Tibial nerve (tissue), 4 donors: ENCODE measurements around the gene CD200R1L. TPM values are rescaled to one million over a fixed set of nuclear protein-coding genes. Genes with fewer than 3 reads are reported as not detected.

Source experiments
- DNase-seq, 2 donors: peaks; one replicate each; pipeline ENCODE4 v3.0.0-alpha.2; 2019; ENCODE audit warnings: low spot score in 2 of 2
- H3K27ac ChIP-seq, 4 donors: fragments of 200-600 bp; sonication (generic) in 3 of 4; one replicate each; pipeline ENCODE4 v1.5.1; 2017 to 2019; ENCODE audit warnings: mild to moderate bottlenecking in 1 of 4
- H3K27me3 ChIP-seq, 2 donors: fragments of 200-600 bp; sonication (generic) in 1 of 2; one replicate each; pipeline versions ENCODE4 v1.5.1 to v1.6.0; 2017 to 2019
- H3K36me3 ChIP-seq, 3 donors: fragments of 200-600 bp; sonication (generic); one replicate each; pipeline ENCODE4 v1.5.1; 2018 to 2019
- H3K4me1 ChIP-seq, 4 donors: fragments of 200-600 bp; sonication (generic) in 3 of 4; one replicate each; pipeline ENCODE4 v1.5.1; 2017 to 2019
- H3K4me3 ChIP-seq, 4 donors: fragments of 200-600 bp; sonication (generic) in 3 of 4; one replicate each; pipeline ENCODE4 v1.5.1; 2017 to 2019; ENCODE audit warnings: mild to moderate bottlenecking in 1 of 4, moderate library complexity in 1 of 4
- H3K9me3 ChIP-seq, 4 donors: fragments of 200-600 bp; sonication (generic) in 3 of 4; one replicate each; pipeline ENCODE4 v1.5.1; 2017 to 2019
- EP300 ChIP-seq, 2 donors: sonication (generic); formaldehyde crosslinking; IDR thresholded peaks; one replicate each; pipeline ENCODE4 v1.6.1; 2017; ENCODE audit warnings: antibody characterized with exemption in 2 of 2, mild to moderate bottlenecking in 1 of 2
- POLR2A ChIP-seq, 2 donors: fragments of 450-650 bp; IDR thresholded peaks; one replicate each; pipeline ENCODE4 v1.6.1; 2017; ENCODE audit warnings: antibody characterized with exemption in 2 of 2, mild to moderate bottlenecking in 2 of 2, moderate library complexity in 2 of 2
- WGBS, 2 donors: methylation state at CpG; one replicate each; pipeline ENCODE4 v1.1.5; 2018; 5-methylcytosine and 5-hydroxymethylcytosine counted together
- total RNA-seq, 4 donors: library from RNA; depleted of rRNA; stranded (reverse); fragments of >200 nt; gene quantifications; one replicate each; pipeline ENCODE4 v1.1.0, GENCODE V29; 2016
- TF ChIP-seq, protein P1 (sequence below), 5 experiments: fragments of 200-600 bp in 3 of 5; fragments of 450-650 bp in 2 of 5; sonication (generic) in 3 of 5; IDR thresholded peaks; one replicate each; pipeline ENCODE4 v1.5.1; 2016 to 2019; ENCODE audit warnings: antibody characterized with exemption in 5 of 5, mild to moderate bottlenecking in 3 of 5, moderate library complexity in 2 of 5

CD200R1L gene
- total RNA-seq, 4 donors from 2014 or later = not detected

DNA sequence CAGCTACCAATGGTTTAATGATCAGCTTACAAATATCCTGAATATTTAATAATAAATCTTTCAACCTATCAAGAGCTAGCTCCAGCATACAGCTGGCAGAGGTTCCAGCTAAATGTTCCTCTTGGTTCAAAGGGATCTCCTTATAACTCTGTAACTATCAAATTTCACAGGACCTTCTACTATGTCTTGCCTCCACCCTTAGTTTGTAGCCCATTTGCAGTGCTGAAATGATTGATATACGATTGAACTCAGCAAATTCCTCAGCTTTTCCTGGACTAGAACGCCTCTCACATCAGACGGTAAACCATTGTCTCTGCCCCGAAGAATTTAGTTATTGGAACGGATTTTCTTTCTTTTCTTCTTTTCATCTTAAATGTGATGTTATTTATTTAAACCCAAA lies 41.5 kb downstream of the CD200R1L start:
- no peaks in the 10 kb centered on the region for H3K4me1 ChIP-seq
- no peaks in the 10 kb centered on the region for H3K9me3 ChIP-seq
- whole genome bisulfite sequencing, 2 donors = 83 to 86% methylated on average over 5 of the region's 5 CpGs
- H3K36me3 ChIP-seq = no peaks in the 10 kb centered on the region
- TF ChIP-seq EP300 (IDR thresholded peaks at IDR 0.05) = no peak
- TF ChIP-seq POLR2A (IDR thresholded peaks at IDR 0.05) = no peak
- TF ChIP-seq, protein P1, sequence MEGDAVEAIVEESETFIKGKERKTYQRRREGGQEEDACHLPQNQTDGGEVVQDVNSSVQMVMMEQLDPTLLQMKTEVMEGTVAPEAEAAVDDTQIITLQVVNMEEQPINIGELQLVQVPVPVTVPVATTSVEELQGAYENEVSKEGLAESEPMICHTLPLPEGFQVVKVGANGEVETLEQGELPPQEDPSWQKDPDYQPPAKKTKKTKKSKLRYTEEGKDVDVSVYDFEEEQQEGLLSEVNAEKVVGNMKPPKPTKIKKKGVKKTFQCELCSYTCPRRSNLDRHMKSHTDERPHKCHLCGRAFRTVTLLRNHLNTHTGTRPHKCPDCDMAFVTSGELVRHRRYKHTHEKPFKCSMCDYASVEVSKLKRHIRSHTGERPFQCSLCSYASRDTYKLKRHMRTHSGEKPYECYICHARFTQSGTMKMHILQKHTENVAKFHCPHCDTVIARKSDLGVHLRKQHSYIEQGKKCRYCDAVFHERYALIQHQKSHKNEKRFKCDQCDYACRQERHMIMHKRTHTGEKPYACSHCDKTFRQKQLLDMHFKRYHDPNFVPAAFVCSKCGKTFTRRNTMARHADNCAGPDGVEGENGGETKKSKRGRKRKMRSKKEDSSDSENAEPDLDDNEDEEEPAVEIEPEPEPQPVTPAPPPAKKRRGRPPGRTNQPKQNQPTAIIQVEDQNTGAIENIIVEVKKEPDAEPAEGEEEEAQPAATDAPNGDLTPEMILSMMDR (IDR thresholded peaks at IDR 0.05) = no peak
- no peaks in the 10 kb centered on the region for H3K27me3 ChIP-seq
- H3K27ac ChIP-seq = no peak overlapping the region
- H3K4me3 ChIP-seq = no peak overlapping the region
- DNase-seq = no peak

DNA sequence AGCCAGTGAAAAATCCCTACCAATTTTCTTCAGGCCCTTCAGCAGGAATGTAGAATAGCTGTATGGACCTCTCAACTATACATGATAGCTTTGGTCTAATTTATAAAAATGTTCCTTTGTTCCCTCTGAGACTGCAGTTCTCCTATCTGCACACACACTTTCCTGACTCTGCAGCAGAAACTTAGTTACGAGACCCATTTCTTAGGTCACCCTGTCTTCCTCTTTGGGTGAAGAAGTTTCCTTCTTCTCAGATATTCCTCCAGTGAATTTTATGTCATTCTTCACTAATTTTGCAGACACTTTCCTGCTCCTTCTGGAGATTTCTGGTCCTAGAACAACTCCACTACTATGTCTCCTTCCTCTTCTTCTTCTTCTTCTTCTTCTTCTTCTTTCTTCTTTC lies 42.6 kb downstream of the CD200R1L start:
- H3K4me1 ChIP-seq = no peaks in the 10 kb centered on the region
- WGBS, 2 donors = 73 to 91% methylated on average over 1 of the region's 1 CpG
- H3K9me3 ChIP-seq = no peaks in the 10 kb centered on the region
- H3K4me3 ChIP-seq = no peak overlapping the region
- no peaks in the 10 kb centered on the region for H3K36me3 ChIP-seq
- DNase-seq = no peak
- no peak overlapping the region for H3K27ac ChIP-seq
- H3K27me3 ChIP-seq = no peaks in the 10 kb centered on the region
- no peak for TF ChIP-seq POLR2A (IDR thresholded peaks at IDR 0.05)
- TF ChIP-seq, protein P1 (IDR thresholded peaks at IDR 0.05) = no peak
- no peak for TF ChIP-seq EP300 (IDR thresholded peaks at IDR 0.05)

DNA sequence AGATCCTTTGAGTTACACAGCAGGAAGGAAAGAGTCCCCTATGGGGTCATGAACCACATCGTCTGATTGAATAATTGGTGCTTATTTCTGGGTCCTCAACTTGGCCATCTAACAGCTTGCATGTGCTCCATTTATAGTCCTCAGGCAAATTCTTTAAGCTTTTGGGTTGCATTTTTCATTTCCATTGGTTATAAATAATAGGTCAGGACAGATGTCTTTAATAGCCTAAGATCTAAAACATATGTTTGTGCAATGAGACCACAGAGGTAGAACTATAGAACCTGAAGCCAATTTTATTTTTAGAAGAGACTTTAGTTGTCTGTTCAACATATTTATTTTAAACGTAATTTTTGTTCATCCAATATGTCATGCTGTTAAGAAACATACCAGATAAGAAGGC lies 43.2 kb downstream of the CD200R1L start:
- TF ChIP-seq POLR2A (IDR thresholded peaks at IDR 0.05) (no peak), EP300 (IDR thresholded peaks at IDR 0.05) (no peak)
- TF ChIP-seq, protein P1 (IDR thresholded peaks at IDR 0.05) = no peak
- H3K4me1 ChIP-seq = no peaks in the 10 kb centered on the region
- no peak for DNase-seq
- WGBS, 2 donors = 41 to 48% methylated on average over 2 of the region's 2 CpGs
- H3K27ac ChIP-seq = no peak overlapping the region
- H3K4me3 ChIP-seq = no peak overlapping the region
- H3K9me3 ChIP-seq = no peaks in the 10 kb centered on the region
- no peaks in the 10 kb centered on the region for H3K27me3 ChIP-seq
- no peaks in the 10 kb centered on the region for H3K36me3 ChIP-seq

DNA sequence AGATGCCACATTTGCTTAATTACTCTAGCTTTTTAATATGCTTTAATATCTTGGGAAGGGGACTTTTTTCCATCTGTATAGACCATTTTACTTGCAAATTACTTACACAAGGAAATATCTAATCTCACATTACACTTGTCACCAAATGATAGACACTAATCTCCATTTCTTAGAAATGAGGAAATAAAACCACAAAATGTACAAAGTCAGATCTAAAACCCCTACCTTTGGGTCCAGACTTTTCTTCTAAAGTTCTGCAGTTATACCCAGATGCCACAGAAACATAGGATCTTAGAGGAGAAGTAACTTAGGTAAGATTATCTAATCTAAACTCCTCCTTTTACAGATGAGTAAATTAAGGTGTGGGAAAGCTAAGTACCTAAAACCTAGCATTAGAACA lies 44.3 kb downstream of the CD200R1L start:
- Histone ChIP-seq H3K27me3 (no peaks in the 10 kb centered on the region), H3K9me3 (no peaks in the 10 kb centered on the region), H3K27ac (no peak overlapping the region), H3K36me3 (no peaks in the 10 kb centered on the region), H3K4me3 (no peak overlapping the region), H3K4me1 (no peaks in the 10 kb centered on the region)
- TF ChIP-seq POLR2A (IDR thresholded peaks at IDR 0.05) = no peak
- no peak for TF ChIP-seq EP300 (IDR thresholded peaks at IDR 0.05)
- TF ChIP-seq, protein P1 (IDR thresholded peaks at IDR 0.05) = no peak
- no peak for DNase-seq

DNA sequence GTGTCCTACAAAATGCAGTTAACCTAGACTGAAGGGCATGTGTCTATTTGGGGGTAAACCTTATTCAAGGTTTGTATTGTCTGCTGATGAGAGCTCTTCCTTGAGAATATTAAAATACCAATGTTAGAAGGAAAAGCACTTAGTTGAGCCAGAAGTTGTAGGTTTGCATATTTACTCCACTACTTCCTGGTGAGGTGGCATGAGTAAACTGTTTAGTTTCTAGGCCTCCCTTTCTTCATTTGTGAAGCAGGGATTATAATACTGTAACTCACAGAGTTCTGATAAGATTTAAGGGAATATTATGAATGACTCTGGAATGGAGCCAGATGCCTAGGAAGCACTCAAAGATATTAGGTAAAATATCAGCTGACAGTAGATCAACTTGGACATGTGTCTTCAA lies 46.7 kb downstream of the CD200R1L start:
- peaks cover 0 to 6% (median 0%) of the 10 kb centered on the region in 4 donors for H3K4me1 ChIP-seq
- no peak overlapping the region for H3K4me3 ChIP-seq
- no peaks in the 10 kb centered on the region for H3K27me3 ChIP-seq
- TF ChIP-seq, protein P1 (IDR thresholded peaks at IDR 0.05) = no peak
- TF ChIP-seq POLR2A (IDR thresholded peaks at IDR 0.05) = no peak
- no peak for TF ChIP-seq EP300 (IDR thresholded peaks at IDR 0.05)
- H3K9me3 ChIP-seq = no peaks in the 10 kb centered on the region
- H3K36me3 ChIP-seq = no peaks in the 10 kb centered on the region
- H3K27ac ChIP-seq = no peak overlapping the region
- no peak for DNase-seq
